ENCODE measurements around the gene CDX2. TPM values are rescaled to one million over a fixed set of nuclear protein-coding genes. Genes with fewer than 3 reads are reported as not detected.

CDX2 gene
- total and polyA plus RNA-seq, 4 donors = not detected

DNA sequence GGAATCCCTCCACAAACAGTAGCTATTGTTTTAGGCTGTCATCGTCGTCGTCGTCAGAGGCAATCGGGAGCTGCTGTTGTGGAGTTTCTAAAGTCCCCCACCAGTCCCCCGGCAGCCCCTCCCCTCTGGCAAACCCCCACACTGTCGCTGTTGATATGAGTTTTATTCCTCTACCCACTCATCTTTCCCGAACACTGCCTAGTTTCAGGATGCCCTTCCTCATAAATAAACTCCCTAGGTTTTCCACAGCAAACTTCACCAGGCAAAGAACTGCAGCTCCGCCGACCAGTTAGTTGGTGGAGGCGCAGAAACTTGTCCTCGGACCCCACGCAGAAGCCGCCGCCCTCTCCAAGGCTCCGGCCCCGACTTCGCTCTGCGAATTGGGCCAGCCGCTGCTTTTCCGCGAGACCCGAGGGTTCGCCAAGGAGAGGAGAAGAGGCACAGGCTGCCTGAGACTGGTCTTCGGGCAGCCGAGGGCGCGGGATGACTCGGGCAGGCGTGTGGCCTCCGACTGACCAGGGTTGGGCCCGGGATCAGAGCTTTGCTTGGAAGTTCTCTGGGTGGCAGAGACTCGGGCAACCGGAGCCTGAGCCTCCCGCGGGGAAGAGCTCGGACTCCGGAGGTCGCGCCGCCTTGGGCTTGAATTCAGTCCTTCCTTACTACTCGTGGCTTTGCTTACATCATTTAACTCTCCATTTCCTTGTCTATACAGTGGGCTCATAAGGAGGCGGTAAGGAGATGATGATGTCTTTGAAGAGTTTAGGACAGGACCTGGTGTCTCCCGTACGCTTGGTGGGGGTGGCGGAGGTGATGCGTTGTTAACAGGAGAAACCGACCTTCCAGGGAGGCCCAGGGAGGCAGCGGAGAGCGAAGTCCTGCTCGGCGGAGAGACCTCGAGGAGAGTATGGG is 41.4 kb downstream of the CDX2 start:
- WGBS = 10% methylated on average over 53 of the region's 53 CpGs
- DNase-seq (ENCODE audit: low spot score) = no peak

GRCh38 chr13:27926644-27927434 is 42.3 kb downstream of the CDX2 start:
- H3K4me3 ChIP-seq (ENCODE audit: low read depth in 1 of 3, low read length in 3 of 3) = no peak overlapping the region
- H3K27me3 ChIP-seq (ENCODE audit: control insufficient read depth in 4 of 4, insufficient read depth in 4 of 4, low read length in 3 of 4) = peaks cover 17 to 33% (median 26%) of the 10 kb centered on the region in 4 donors
- no peak overlapping the region for H3K27ac ChIP-seq (ENCODE audit: low read depth in 1 of 2, low read length in 2 of 2)
- H3K4me1 ChIP-seq (ENCODE audit: control insufficient read depth in 4 of 4, insufficient read depth in 4 of 4, low read length in 3 of 4) = peaks cover 0 to 8% (median 3%) of the 10 kb centered on the region in 4 donors
- H3K36me3 ChIP-seq (ENCODE audit: control insufficient read depth in 4 of 4, insufficient read depth in 3 of 4, low read depth in 1 of 4, low read length in 3 of 4) = no peaks in the 10 kb centered on the region
- no peak for DNase-seq (ENCODE audit: low spot score)
- no peaks in the 10 kb centered on the region for H3K9me3 ChIP-seq (ENCODE audit: control insufficient read depth in 4 of 4, low read length in 3 of 4)
- 7% methylated on average over 35 of the region's 35 CpGs for WGBS
- H3K9ac ChIP-seq (ENCODE audit: low read depth in 1 of 2, low read length in 2 of 2) = no peak overlapping the region
- TF ChIP-seq, protein P1, sequence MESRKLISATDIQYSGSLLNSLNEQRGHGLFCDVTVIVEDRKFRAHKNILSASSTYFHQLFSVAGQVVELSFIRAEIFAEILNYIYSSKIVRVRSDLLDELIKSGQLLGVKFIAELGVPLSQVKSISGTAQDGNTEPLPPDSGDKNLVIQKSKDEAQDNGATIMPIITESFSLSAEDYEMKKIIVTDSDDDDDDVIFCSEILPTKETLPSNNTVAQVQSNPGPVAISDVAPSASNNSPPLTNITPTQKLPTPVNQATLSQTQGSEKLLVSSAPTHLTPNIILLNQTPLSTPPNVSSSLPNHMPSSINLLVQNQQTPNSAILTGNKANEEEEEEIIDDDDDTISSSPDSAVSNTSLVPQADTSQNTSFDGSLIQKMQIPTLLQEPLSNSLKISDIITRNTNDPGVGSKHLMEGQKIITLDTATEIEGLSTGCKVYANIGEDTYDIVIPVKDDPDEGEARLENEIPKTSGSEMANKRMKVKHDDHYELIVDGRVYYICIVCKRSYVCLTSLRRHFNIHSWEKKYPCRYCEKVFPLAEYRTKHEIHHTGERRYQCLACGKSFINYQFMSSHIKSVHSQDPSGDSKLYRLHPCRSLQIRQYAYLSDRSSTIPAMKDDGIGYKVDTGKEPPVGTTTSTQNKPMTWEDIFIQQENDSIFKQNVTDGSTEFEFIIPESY (IDR thresholded peaks at IDR 0.05) = no peak
- TF ChIP-seq TAF1 (conservative IDR thresholded peaks at IDR 0.05) (no peak), RAD21 (IDR thresholded peaks at IDR 0.05) (no peak), FOXA1 (IDR thresholded peaks at IDR 0.05) (no peak), JUND (IDR thresholded peaks at IDR 0.05) (no peak), FOXA2 (IDR thresholded peaks at IDR 0.05) (no peak), YY1 (IDR thresholded peaks at IDR 0.05) (no peak), GABPA (IDR thresholded peaks at IDR 0.05 in 1 of 2, conservative IDR thresholded peaks at IDR 0.05 in 1 of 2) (no peak), HNF4A (conservative IDR thresholded peaks at IDR 0.05) (no peak), NR2F2 (IDR thresholded peaks at IDR 0.05) (no peak), EGR1 (IDR thresholded peaks at IDR 0.05; ENCODE audit: low read depth in 2 of 2) (no peak), RXRA (IDR thresholded peaks at IDR 0.05) (no peak)
- TF ChIP-seq, protein P2, sequence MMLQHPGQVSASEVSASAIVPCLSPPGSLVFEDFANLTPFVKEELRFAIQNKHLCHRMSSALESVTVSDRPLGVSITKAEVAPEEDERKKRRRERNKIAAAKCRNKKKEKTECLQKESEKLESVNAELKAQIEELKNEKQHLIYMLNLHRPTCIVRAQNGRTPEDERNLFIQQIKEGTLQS (IDR thresholded peaks at IDR 0.05) = no peak
- TF ChIP-seq, protein P3, sequence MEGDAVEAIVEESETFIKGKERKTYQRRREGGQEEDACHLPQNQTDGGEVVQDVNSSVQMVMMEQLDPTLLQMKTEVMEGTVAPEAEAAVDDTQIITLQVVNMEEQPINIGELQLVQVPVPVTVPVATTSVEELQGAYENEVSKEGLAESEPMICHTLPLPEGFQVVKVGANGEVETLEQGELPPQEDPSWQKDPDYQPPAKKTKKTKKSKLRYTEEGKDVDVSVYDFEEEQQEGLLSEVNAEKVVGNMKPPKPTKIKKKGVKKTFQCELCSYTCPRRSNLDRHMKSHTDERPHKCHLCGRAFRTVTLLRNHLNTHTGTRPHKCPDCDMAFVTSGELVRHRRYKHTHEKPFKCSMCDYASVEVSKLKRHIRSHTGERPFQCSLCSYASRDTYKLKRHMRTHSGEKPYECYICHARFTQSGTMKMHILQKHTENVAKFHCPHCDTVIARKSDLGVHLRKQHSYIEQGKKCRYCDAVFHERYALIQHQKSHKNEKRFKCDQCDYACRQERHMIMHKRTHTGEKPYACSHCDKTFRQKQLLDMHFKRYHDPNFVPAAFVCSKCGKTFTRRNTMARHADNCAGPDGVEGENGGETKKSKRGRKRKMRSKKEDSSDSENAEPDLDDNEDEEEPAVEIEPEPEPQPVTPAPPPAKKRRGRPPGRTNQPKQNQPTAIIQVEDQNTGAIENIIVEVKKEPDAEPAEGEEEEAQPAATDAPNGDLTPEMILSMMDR (IDR thresholded peaks at IDR 0.05; ENCODE audit: low read depth, low read length, missing input control) = no peak

More for the DNA sequence above, 41.4 kb downstream of the CDX2 start:
- no peaks in the 10 kb centered on the region for H3K9me3 ChIP-seq (ENCODE audit: control insufficient read depth in 4 of 4, low read length in 3 of 4)
- no peaks in the 10 kb centered on the region for H3K36me3 ChIP-seq (ENCODE audit: control insufficient read depth in 4 of 4, insufficient read depth in 3 of 4, low read depth in 1 of 4, low read length in 3 of 4)
- TF ChIP-seq YY1 (IDR thresholded peaks at IDR 0.05) (no peak), JUND (IDR thresholded peaks at IDR 0.05) (no peak), FOXA1 (IDR thresholded peaks at IDR 0.05) (no peak), RAD21 (IDR thresholded peaks at IDR 0.05) (no peak), FOXA2 (IDR thresholded peaks at IDR 0.05) (no peak), NR2F2 (IDR thresholded peaks at IDR 0.05) (no peak), MAX (IDR thresholded peaks at IDR 0.05) (no peak), GABPA (IDR thresholded peaks at IDR 0.05 in 1 of 2, conservative IDR thresholded peaks at IDR 0.05 in 1 of 2) (no peak), REST (IDR thresholded peaks at IDR 0.05) (no peak), SP1 (IDR thresholded peaks at IDR 0.05) (no peak), TAF1 (conservative IDR thresholded peaks at IDR 0.05) (no peak)
- H3K4me3 ChIP-seq (ENCODE audit: low read depth in 1 of 3, low read length in 3 of 3) = no peak overlapping the region
- H3K4me1 ChIP-seq (ENCODE audit: control insufficient read depth in 4 of 4, insufficient read depth in 4 of 4, low read length in 3 of 4) = peaks cover 0 to 8% (median 3%) of the 10 kb centered on the region in 4 donors
- H3K27ac ChIP-seq (ENCODE audit: low read depth in 1 of 2, low read length in 2 of 2) = no peak overlapping the region
- no peak overlapping the region for H3K9ac ChIP-seq (ENCODE audit: low read depth in 1 of 2, low read length in 2 of 2)
- H3K27me3 ChIP-seq (ENCODE audit: control insufficient read depth in 4 of 4, insufficient read depth in 4 of 4, low read length in 3 of 4) = peaks cover 9 to 31% (median 25%) of the 10 kb centered on the region in 4 donors
